Glomerular visceral epithelial cell (primary cell): ENCODE data around the gene OOSP2.

ENCODE experiments used
- DNase-seq: peaks from one replicate; pipeline ENCODE4 v3.0.0-alpha.2; 2016; ENCODE audit errors: extremely low spot score

OOSP2 gene

DNA sequence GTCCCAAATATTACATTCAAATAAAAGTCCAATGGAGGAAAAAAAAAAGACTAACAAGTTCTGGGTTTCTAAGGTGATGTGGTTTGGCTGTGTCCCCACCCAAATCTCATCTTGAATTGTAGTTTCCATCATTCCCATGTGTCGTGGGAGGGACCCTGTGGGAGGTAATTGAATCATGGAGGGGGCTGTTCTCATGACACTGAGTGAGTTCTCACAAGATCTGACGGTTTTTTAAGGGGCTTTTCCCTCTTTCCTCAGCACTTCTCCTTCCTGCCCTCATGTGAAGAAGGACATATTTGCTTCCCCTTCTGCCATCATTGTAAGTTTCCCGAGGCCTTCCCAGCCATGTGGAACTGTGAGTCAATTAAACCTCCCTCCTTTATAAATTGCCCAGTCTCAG, 40.3 kb downstream of the OOSP2 start:
- DNase-seq: no peak

DNA sequence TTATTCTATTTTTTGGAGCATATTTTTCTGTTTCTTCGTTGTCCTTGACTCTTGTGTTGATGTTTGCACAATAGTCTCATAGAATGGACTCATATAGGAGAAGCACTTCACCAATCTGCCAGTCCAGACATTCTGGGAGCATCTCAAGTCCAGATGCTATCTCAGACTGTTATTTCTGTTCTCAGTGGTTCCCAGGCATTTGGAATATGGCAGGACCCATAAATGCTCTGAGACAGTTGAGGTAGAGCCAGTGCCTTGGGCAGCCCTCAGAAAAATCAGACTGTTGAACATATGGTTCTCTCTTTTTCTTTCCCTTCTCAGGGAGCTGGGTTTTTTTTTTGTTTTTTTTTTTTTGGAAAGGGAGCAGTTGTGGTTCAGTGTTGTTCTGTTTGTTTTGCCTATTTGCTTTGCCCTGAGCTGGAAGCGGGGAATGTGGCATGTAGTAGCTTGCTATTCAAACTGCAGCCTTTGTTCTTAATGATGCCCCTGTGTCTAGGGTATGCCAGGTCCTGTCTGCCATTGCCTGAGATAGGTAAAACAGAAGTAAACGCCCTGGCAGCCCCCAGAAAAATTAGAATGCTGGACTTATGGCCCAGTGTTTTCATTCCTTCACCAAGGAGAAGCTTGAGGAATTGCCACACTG, 44.5 kb downstream of the OOSP2 start:
- DNase-seq: no peak

DNA sequence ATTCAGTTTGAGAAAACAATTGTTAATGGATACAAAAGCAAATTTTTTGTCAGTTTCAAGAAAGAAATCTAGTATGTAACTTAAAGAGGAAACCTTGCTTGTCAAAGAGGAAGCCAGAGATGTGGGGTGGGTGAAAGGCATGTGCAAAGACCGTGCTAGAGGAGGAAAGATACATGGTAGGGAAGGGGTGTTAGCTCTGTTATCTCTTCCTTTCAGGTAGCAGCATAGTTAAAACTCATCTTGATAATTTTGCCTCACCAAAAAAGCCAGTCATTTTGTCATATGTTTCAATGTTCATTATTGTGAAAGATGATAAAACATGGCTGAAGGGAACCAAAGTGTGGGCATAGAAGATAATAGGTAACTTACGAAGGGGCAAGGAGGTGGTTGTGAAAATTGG, 45.7 kb downstream of the OOSP2 start:
- no peak for DNase-seq

DNA sequence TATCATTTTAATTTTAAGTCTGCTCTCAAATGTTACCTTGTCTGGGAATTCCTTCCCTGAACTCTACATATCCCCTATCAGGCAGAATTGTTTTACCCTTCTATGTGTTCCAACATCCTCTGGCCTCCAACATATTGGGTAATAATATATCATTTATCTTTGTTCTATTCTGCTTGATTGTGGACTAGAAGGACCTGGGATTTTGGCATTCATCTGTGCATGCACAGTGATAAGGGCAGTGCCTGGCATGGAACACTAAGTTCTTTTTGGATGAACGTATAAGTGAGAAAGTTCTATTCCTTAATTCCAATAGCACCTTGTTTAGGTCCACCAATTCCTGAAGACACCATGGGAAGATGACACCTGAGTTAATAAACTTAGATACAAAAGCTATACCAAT, 47.0 kb downstream of the OOSP2 start:
- DNase-seq: no peak

DNA sequence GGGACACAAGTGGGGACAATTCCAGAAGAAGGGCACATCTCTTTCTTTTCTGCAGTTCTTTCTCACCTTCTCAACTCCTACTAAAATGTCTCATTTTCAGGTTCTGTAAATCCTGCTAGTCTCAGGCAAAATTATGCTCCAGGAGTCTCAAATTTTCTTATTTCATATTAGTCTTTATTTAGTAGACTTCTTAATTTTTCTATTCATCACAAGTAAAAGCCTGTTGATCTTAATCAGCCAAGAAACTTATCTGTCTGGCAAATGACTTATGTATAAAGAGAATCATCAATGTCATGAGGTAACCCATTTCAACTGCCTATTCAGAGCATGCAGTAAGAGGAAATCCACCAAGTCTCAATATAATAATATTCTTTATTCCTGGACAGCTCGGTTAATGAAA, 48.2 kb downstream of the OOSP2 start, which contains the start of gene MS4A2:
TSS of gene MS4A2 (plus strand) at position 301 of the 400 bp plus-strand sequence. CDS start 102 bp downstream, outside the sequence.
- no peak for DNase-seq

DNA sequence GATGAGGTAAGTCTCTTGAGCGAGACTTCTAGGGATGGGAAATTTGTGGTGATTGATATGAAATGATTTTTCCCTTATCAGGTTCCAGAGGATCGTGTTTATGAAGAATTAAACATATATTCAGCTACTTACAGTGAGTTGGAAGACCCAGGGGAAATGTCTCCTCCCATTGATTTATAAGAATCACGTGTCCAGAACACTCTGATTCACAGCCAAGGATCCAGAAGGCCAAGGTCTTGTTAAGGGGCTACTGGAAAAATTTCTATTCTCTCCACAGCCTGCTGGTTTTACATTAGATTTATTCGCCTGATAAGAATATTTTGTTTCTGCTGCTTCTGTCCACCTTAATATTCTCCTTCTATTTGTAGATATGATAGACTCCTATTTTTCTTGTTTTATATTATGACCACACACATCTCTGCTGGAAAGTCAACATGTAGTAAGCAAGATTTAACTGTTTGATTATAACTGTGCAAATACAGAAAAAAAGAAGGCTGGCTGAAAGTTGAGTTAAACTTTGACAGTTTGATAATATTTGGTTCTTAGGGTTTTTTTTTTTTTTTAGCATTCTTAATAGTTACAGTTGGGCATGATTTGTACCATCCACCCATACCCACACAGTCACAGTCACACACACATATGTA, 55.4 kb downstream of the OOSP2 start:
- no peak for DNase-seq

DNA sequence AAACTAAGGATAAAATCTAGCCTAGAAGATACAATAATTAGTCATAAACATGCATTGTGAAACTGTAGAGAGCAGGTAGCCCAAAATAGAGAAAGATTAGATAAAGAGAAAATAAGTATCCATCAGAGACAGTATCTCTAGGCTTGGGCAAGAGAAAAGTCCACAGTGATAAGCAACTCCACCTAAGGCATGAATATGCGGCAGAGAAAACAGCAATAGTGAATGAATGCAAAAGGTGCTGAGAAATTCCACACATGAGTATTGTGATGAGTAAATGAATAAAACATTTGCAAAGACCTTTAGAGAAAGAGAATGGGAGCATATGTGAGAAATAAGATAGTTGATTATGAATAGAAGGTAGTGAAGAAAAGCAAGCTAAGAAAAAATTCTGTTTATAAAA, 57.0 kb downstream of the OOSP2 start:
- no peak for DNase-seq
